Measurements from ENCODE around the gene ASB2. TPM values are rescaled to one million over a fixed set of nuclear protein-coding genes. Genes with fewer than 3 reads are reported as not detected.

ASB2 gene
- total and polyA plus RNA-seq, 2 of the 13 experiments (the other 11 are each of a cell fraction or from before 2014, with no cell fraction given), result 0.82 to 4.1 TPM

GRCh38 chr14:93909429-93910128 is 66.8 kb downstream of the ASB2 start (continued):
- TF ChIP-seq EP300 (IDR thresholded peaks at IDR 0.05; ENCODE audit: low read depth in 2 of 2, low read length in 2 of 2), result peak; percentile 59 to 75; a peak in 2 of 4 replicates
- peak; percentile 29; the same call in 1 of the 2 replicates for TF ChIP-seq EP300 (CRISPR knock-in tag; IDR thresholded peaks at IDR 0.05; ENCODE audit: borderline replicate concordance)
- TF ChIP-seq MXD4 (CRISPR knock-in tag; IDR thresholded peaks at IDR 0.05), result no peak
- TF ChIP-seq NCOR1 (IDR thresholded peaks at IDR 0.05; ENCODE audit: borderline replicate concordance, low read length), result peak; percentile 89
- TF ChIP-seq ZMYM4 (CRISPR knock-in tag; IDR thresholded peaks at IDR 0.05), result peak; percentile 53; the same call in 1 of the 2 replicates
- TF ChIP-seq ARID5B (CRISPR knock-in tag; IDR thresholded peaks at IDR 0.05), result peak; percentile 65
- 0 out of 2 replicates have a peak, but pooled peaks have one; percentile 25 for TF ChIP-seq ZNF773 (CRISPR knock-in tag; IDR thresholded peaks at IDR 0.05; ENCODE audit: borderline replicate concordance)
- TF ChIP-seq ZNF263 (CRISPR knock-in tag; IDR thresholded peaks at IDR 0.05), result peak; percentile 40; the same call in 1 of the 2 replicates
- TF ChIP-seq DZIP1 (CRISPR knock-in tag; IDR thresholded peaks at IDR 0.05), result no peak
- no peak for TF ChIP-seq RBAK (CRISPR knock-in tag; IDR thresholded peaks at IDR 0.05)
- TF ChIP-seq ZNF292 (CRISPR knock-in tag; IDR thresholded peaks at IDR 0.05; ENCODE audit: borderline replicate concordance, low read depth), result peak; percentile 67; the same call in 1 of the 2 replicates
- TF ChIP-seq PAXIP1 (CRISPR knock-in tag; conservative IDR thresholded peaks at IDR 0.05), result peak; percentile 84
- peak; percentile 60 for TF ChIP-seq MED1 (CRISPR knock-in tag; IDR thresholded peaks at IDR 0.05)
- TF ChIP-seq POLR2G (IDR thresholded peaks at IDR 0.05; ENCODE audit: low read depth, low read length), result peak; percentile 53
- TF ChIP-seq ZBTB7B (CRISPR knock-in tag; IDR thresholded peaks at IDR 0.05), result peak; percentile 76; the same call in 1 of the 2 replicates
- TF ChIP-seq XRCC5 (optimal IDR thresholded peaks at IDR 0.05; ENCODE audit: low read length), result peak; percentile 59
- 0 out of 2 replicates have a peak, but pooled peaks have one; percentile 16 for TF ChIP-seq GFI1 (CRISPR knock-in tag; IDR thresholded peaks at IDR 0.05; ENCODE audit: borderline replicate concordance)
